Measurements from ENCODE around the gene ZKSCAN8. TPM values are rescaled to one million over a fixed set of nuclear protein-coding genes. Genes with fewer than 3 reads are reported as not detected.
A peak's percentile ranks its signal among the peaks of the same experiment; 100 is the strongest.

The ZKSCAN8 gene
- total RNA-seq, 2 experiments from 2014 or later: 29.8 to 30.7 TPM

DNA sequence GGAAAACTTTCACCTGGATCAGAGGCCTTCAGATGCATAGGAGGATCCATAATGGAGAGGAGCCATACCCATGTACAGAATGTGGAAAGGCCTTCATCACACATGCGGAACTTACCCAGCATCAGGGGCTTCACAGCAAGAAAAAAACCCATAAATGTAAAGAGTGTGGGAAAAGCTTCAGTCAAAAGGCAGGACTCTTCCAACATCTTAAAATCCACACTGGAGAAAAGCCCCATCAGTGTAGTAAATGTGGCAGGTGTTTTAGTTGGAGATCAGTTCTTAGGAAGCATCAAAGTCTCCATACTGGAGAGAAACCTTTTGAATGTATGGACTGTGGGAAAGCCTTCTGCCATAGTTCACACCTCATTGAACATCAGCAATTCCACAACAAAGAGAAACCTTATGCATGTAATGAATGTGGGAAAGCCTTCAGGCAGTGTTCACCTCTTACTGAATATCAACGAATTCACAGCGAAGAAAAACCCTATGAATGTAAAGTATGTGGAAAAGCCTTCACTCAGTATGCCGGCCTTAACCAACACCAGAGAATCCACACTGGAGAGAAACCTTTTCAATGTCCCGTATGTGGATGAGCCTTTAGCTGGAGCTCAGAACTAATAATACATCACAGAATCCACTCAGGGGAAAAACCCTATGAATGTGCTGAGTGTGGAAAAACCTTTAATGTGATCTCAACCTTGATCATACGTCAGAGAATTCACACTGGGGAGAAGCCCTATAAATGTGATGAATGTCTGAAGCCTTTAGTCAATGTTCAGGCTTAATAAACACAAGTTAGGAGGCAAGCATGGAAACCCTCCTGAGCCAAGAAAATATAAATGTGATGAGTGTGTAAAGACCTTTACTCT, 46.7 kb downstream of the ZKSCAN8 start:
- ATAC-seq (ENCODE audit: low read depth) (no peak), DNase-seq (no peak)
- Mint-ChIP-seq H3K36me3 (no peaks in the 10 kb centered on the region), H3K9me3 (peaks cover 31% of the 10 kb centered on the region), H3K4me1 (no peaks in the 10 kb centered on the region), H3K27me3 (no peaks in the 10 kb centered on the region), H3K4me3 (no peak overlapping the region), H3K27ac (no peak overlapping the region)
- POLR2A ChIA-PET: no interaction called here

DNA sequence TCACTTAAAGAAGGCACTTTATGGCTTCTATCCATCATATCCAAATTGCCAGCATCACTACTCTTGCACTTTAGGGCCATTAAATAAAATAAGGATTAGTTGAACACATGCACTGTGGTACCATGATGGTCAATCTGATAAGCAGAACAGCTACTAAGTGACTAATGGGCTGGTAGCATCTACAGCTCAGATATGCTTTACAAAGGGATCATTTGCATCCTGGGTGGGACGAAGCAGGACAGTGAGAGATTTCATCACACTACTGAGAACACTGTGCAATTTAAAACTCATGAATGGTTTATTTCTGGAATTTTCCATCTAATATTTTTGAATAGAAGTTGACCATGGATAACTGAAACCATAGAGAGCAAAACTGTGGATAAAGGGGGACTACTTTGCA, 58.3 kb downstream of the ZKSCAN8 start:
- ATAC-seq (ENCODE audit: low read depth) (no peak), DNase-seq (no peak)
- no peak overlapping the region for H3K27ac Mint-ChIP-seq
- H3K9me3 Mint-ChIP-seq: peaks cover 30% of the 10 kb centered on the region
- POLR2A ChIA-PET: no interaction called here
- H3K4me3 Mint-ChIP-seq: no peak overlapping the region
- peaks cover 7% of the 10 kb centered on the region for H3K4me1 Mint-ChIP-seq
- peaks cover 13% of the 10 kb centered on the region for H3K36me3 Mint-ChIP-seq
- peaks cover 28% of the 10 kb centered on the region for H3K27me3 Mint-ChIP-seq

DNA sequence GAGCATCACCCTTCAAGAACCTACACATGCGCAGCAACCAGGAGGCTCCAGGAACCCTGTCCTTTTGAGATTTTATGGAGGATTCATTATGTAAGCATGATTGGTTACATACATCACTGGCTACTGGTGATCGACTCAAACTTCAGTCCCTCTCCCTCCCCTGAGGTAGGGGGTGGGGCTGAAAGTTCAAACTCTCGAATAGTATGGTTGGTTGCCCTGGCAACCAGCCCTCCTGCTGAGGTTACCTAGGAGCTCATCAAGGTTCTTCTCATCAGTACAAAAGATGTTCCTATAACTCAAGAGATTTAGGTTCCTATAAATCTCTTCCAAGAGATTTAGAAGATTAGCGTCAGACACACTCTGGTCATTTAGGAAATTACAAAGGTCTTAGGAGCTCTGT, 61.5 kb downstream of the ZKSCAN8 start:
- Mint-ChIP-seq H3K36me3 (peaks cover 8% of the 10 kb centered on the region), H3K4me3 (no peak overlapping the region), H3K27ac (no peak overlapping the region), H3K9me3 (peaks cover 26% of the 10 kb centered on the region), H3K4me1 (peaks cover 17% of the 10 kb centered on the region), H3K27me3 (peaks cover 50% of the 10 kb centered on the region)
- POLR2A ChIA-PET: no interaction called here
- DNase-seq: no peak
- no peak for ATAC-seq (ENCODE audit: low read depth)

DNA sequence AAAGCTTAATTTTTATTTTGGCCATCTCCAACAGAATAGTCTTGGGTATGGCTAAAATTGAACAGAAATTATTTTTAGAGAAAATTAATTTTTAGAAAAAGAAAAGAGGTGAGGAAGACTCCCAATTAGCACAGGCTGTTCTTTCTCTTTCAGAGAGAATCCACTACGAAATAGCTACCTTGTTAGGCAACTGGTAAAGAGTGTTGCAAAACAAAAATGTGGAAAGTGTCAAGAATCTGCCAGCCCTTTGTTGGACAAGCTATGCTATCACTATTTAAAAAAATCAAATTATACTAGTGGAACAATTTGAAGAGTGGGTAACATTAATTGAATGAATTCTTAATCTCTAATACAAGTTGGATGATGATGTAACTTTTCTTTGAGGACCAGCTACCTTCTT, 64.2 kb downstream of the ZKSCAN8 start:
- no peak overlapping the region for H3K27ac Mint-ChIP-seq
- peaks cover 20% of the 10 kb centered on the region for H3K4me1 Mint-ChIP-seq
- POLR2A ChIA-PET: no interaction called here
- H3K4me3 Mint-ChIP-seq: no peak overlapping the region
- H3K9me3 Mint-ChIP-seq: peaks cover 7% of the 10 kb centered on the region
- H3K36me3 Mint-ChIP-seq: peaks cover 4% of the 10 kb centered on the region
- ATAC-seq (ENCODE audit: low read depth) (no peak), DNase-seq (no peak)
- H3K27me3 Mint-ChIP-seq: peaks cover 71% of the 10 kb centered on the region

DNA sequence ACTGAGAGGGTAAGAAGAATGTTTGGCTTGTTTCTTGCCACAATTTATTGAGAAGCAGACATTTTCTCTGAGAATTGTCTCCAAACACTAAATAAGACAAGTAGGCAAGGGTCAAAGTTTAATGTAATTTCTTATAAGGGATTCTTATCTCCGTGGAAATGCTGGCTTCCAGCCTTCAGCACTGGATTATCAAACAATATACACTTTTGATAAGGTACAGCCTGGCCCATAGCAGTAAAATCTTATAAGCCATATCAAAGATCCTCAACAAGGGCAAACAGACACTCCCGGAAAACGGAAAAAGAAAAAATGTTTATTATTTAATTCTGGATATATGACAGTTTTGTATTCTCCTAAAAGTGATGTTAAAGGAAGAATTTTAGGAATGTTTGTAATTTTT, 64.8 kb downstream of the ZKSCAN8 start:
- Mint-ChIP-seq H3K36me3 (peaks cover 4% of the 10 kb centered on the region), H3K4me1 (peaks cover 22% of the 10 kb centered on the region), H3K27ac (no peak overlapping the region), H3K27me3 (peaks cover 78% of the 10 kb centered on the region), H3K4me3 (no peak overlapping the region), H3K9me3 (peaks cover 7% of the 10 kb centered on the region)
- POLR2A ChIA-PET: interaction anchor here (1.0 kb wide), 1 partner anchor 82 kb away, joined by 3 read pairs; the partner anchor contains the start of gene ZSCAN16
- DNase-seq (no peak), ATAC-seq (ENCODE audit: low read depth) (no peak)

DNA sequence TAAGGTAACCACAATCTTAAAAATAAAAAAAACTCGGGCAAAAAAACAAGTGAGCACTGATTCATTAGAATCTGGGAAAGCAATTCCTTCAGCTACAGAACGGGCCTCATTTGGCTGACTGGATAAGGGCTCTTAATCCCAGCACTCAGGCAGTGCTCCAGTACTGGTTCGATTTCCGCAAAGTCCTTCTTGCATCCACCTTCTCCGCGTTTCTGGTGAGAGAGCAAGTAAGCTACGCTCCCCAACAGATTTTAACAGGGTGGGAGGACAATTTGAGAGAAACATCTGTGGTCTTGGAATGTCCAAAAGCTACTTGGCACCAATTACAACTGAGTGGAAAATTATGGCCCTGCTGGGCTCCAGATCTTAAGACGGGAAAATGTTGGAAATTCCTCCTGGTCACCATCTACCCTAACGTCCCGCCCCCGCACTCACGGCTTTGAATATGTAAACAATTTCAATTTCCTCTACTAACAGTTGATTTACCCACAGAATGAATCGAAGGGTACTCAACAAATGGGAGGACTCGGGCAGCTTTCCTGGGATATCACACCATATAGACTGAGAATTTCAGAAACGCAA, 65.3 kb downstream of the ZKSCAN8 start:
- Mint-ChIP-seq H3K27me3 (peaks cover 82% of the 10 kb centered on the region), H3K36me3 (peaks cover 4% of the 10 kb centered on the region), H3K4me1 (peaks cover 26% of the 10 kb centered on the region), H3K4me3 (peak overlapping the region; percentile 86), H3K9me3 (peaks cover 7% of the 10 kb centered on the region), H3K27ac (no peak overlapping the region)
- ATAC-seq (ENCODE audit: low read depth) (no peak), DNase-seq (no peak)
- POLR2A ChIA-PET: interaction anchor here (1.0 kb wide), 1 partner anchor 82 kb away, joined by 3 read pairs; the partner anchor contains the start of gene ZSCAN16

DNA sequence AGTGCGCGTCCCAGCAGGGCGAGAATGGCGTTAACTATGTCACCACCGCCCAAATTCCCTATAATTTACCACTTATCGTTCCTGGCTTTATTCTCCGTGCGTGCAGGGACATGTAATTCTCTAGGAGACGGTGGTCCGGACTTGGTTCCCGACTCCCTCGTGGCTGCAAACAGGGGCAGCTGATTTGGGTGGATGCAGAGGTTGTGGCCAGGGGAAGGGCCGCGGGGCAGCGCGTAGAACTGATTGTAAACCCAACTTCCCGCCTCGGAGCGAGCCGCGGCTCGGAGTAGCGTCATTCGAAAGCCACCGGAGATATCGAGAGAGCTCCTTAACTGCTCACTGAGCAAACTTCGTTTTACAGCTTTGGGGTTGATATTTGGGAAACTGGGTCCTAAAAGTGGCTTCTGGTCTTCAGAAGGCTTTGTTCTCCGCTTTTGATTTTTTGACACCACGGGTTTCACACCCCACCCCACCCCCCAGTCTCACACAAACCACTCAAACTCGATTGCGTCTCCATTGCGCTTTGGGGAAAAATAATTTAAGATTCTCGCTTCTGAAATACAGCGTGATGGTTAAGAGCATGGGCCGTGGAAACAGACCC, 65.9 kb downstream of the ZKSCAN8 start:
- H3K27ac Mint-ChIP-seq: no peak overlapping the region
- DNase-seq (peak; percentile 60), ATAC-seq (ENCODE audit: low read depth) (no peak)

DNA sequence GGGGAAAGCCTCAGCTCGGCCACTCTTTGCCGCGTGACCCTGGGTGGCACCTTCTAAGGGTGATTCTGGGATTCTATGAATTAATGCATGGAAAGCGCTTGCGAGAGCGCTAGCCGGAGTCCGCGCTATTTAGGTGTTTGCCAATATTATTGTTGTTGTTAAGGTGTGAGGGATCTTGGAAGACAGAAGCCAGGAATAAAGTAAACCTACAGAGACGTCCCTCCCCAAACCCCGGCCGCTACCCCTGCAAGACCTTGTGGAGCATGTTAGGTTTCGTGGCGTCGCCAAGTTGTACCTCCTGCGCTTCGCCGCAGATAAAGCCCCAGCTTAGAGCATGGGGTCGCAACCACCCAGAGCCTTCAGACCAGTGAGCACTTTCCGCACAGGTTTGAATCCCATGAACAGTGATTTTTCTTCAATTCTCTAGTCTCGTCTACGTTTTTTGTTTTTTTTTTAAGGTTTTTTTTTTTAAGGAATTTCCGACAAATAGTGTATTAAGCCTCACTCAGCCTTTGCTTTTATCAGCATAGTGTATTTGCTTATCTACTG, 66.5 kb downstream of the ZKSCAN8 start:
- POLR2A ChIA-PET: no interaction called here
- H3K4me1 Mint-ChIP-seq: peaks cover 31% of the 10 kb centered on the region
- DNase-seq (no peak), ATAC-seq (ENCODE audit: low read depth) (no peak)
- H3K9me3 Mint-ChIP-seq: peaks cover 7% of the 10 kb centered on the region
- peaks cover 92% of the 10 kb centered on the region for H3K27me3 Mint-ChIP-seq
- H3K4me3 Mint-ChIP-seq: peak overlapping the region; percentile 86
- no peak overlapping the region for H3K27ac Mint-ChIP-seq
- peaks cover 4% of the 10 kb centered on the region for H3K36me3 Mint-ChIP-seq

More for the DNA sequence above, 65.9 kb downstream of the ZKSCAN8 start:
- Mint-ChIP-seq H3K36me3 (peaks cover 4% of the 10 kb centered on the region), H3K4me3 (peak overlapping the region; percentile 86), H3K27me3 (peaks cover 87% of the 10 kb centered on the region), H3K4me1 (peaks cover 27% of the 10 kb centered on the region), H3K9me3 (peaks cover 7% of the 10 kb centered on the region)
- POLR2A ChIA-PET: interaction anchor here (1.0 kb wide), 1 partner anchor 83 kb away, joined by 3 read pairs; the partner anchor contains the start of gene ZSCAN16

Other genes starting within 250 kb of the ZKSCAN8 start
- gene OR2B2, start 229.5 kb upstream of the ZKSCAN8 start, total RNA-seq: not detected
- gene OR2B6, start 184.6 kb upstream of the ZKSCAN8 start, total RNA-seq: not detected
- 1 to 10 TPM; 1.2 to 1.3 TPM for gene ZNF165, start 61.3 kb upstream of the ZKSCAN8 start, total RNA-seq
- gene ZSCAN16, start 17.3 kb upstream of the ZKSCAN8 start, total RNA-seq: 1 to 10 TPM; 6.9 to 8.6 TPM
- gene ZSCAN9, start 83.4 kb downstream of the ZKSCAN8 start, total RNA-seq: 1 to 10 TPM; 9.0 to 9.7 TPM
- 10 to 100 TPM; 10.5 to 11.3 TPM for gene ZKSCAN4, start 110.4 kb downstream of the ZKSCAN8 start, total RNA-seq
- gene NKAPL, start 117.4 kb downstream of the ZKSCAN8 start, total RNA-seq: not detected
- gene ZSCAN26, start 125.3 kb downstream of the ZKSCAN8 start, total RNA-seq: 10 to 100 TPM; 13.1 to 14.5 TPM
- gene PGBD1, start 139.7 kb downstream of the ZKSCAN8 start, total RNA-seq: 1 to 10 TPM; 3.4 to 3.9 TPM
- 1 to 10 TPM; 1.9 to 2.0 TPM for gene ZSCAN31, start 194.3 kb downstream of the ZKSCAN8 start, total RNA-seq
- gene ZKSCAN3, start 208.1 kb downstream of the ZKSCAN8 start, total RNA-seq: 1 to 10 TPM; 7.0 to 7.6 TPM

All from activated naive CD8-positive, alpha-beta T cell treated with anti-CD3 and anti-CD28 coated beads, Interleukin-2, amount 10 ng/mL, durations not matched to agents 7 days and 5 days (primary cell).